Fibroblast of pulmonary artery (primary cell): Measurements from ENCODE around the gene PROCA1.
A peak's percentile ranks its signal among the peaks of the same experiment; 100 is the strongest.
"Not testable (repeated sequence)": the region's sequence is repeated elsewhere in the genome, so short reads cannot be mapped to it uniquely, and the experiment has no call there.

Source experiments
- DNase-seq: peaks from one replicate; pipeline ENCODE4 v3.0.0-alpha.2; 2010; ENCODE audit warnings: low read depth
- H3K4me3 ChIP-seq: replicated peaks from 2 replicates; pipeline ENCODE4 v1.5.1; 2011; ENCODE audit warnings: low read depth, mild to moderate bottlenecking, control low read depth, low read length, moderate library complexity
- TF ChIP-seq, protein P1 (sequence below): IDR thresholded peaks from 2 replicates; pipeline ENCODE4 v1.5.1; 2011; ENCODE audit warnings: mild to moderate bottlenecking, control low read depth, low read length, inconsistent platforms; ENCODE audit errors: missing control alignments

The PROCA1 gene

DNA sequence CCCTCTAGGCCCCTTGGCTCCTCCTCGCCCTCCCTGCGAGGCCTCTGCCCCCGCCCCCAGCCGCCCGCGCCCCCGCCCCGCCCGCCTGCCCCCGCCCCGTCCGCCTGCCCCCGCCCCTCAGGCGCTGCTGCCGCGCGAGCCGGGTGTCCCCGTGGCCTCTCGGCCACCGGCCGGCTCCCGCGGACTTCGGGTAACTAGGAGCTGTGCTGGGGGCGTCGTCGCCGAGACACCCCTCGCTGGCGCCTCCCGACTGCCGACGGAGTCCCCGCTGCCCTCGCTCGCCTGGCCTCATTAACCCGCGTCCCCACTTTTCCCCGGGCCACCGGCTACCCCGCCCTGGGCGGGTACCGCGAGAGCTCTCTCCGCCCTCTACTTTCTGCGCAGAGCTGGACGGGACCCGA, 14.5 kb upstream of the PROCA1 start, which contains the start of gene TLCD1:
TSS of gene TLCD1 (minus strand) at position 8 of the 401 bp plus-strand sequence. CDS start 136 bp downstream, outside the sequence.
- H3K4me3 ChIP-seq = peak within 1 kb of the TSS; percentile 70
- DNase-seq = peak; percentile 74
- TF ChIP-seq, protein P1, sequence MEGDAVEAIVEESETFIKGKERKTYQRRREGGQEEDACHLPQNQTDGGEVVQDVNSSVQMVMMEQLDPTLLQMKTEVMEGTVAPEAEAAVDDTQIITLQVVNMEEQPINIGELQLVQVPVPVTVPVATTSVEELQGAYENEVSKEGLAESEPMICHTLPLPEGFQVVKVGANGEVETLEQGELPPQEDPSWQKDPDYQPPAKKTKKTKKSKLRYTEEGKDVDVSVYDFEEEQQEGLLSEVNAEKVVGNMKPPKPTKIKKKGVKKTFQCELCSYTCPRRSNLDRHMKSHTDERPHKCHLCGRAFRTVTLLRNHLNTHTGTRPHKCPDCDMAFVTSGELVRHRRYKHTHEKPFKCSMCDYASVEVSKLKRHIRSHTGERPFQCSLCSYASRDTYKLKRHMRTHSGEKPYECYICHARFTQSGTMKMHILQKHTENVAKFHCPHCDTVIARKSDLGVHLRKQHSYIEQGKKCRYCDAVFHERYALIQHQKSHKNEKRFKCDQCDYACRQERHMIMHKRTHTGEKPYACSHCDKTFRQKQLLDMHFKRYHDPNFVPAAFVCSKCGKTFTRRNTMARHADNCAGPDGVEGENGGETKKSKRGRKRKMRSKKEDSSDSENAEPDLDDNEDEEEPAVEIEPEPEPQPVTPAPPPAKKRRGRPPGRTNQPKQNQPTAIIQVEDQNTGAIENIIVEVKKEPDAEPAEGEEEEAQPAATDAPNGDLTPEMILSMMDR = no peak

DNA sequence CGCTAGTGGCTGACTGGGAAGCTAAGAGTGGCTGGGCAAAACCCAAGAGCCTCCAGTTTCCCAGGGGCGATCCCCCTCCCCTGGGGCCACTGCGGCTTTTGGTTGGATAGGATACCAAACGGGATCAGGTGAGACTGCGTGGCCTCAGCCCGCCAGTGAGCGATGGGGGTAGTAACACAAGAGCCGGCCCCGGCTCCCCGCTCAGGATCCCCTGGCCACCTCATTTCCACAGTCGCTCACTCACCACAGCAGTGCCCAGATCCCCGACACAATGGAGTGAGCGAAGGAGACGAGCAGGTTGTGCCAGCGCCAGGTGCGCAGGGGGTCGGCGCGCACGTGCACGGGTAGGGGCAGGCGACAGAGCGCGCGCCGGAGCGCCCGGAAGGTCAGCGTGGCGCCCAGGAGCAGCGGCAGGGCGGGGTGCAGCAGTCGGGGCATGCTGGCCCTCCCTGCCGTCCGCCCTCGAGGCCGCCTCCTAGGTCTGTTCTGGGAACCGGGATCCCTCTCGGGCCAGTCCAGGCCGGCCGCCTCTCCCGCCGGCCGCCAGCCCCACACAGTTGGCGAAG, 14.1 kb upstream of the PROCA1 start:
- TF ChIP-seq, protein P1 = no peak
- DNase-seq = no peak
- H3K4me3 ChIP-seq = peak overlapping the region; percentile 70

DNA sequence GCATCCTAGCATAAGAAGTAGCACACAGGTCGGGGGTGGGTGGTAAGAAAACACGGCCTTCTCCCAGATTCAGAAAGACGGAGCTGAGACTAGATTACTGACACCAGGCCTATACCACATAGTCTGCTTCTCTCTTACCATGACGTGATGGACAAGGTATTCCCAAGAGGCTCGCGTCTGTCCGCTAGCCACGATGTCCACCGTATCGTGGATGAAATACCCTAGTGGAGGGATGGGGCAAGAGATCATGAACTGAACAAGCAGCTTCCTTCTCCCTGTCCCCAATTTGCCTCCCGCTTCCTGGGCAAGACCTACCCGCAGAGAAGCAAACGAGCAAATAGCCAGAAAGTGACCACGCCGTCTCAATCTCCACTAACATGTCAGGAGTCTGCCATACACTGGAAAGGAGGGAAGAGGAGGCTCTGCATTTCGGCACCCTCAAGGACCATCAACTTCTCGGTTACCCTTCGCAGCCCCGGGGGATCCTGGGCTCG, 13.5 kb upstream of the PROCA1 start:
- H3K4me3 ChIP-seq = peak overlapping the region; percentile 70
- TF ChIP-seq, protein P1 = no peak
- peak; percentile 48 for DNase-seq

DNA sequence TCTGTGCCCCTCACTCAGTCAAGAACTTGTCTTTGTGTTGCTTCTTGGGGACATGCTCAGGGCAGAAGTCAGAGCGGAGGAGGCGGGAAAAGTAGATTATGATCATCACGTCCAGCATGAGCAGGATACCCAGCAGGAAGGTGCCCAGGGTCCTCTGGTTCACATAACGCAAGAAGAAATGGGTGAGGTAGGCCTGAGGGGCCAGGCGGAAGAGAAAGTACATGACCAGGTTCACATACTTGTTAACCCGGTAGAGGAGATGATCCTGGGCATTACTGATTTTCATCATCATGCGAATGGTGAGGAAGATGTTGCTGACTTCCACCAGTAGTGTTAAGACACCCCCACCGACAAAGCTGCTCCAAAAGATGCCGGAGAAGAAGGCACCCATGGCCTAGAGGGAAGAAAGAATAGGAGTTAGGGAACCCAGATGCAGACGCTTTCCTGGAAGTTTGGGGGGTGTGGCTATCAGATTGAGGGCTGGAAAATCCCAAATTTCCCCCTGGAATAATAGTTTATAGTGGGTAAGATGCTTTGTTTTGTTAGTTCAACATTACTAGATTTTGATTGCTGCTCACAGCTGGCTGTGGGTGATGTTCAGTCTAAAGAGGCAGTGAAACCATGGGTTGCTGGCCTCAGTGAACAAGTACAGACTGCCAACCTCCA, 12.9 kb upstream of the PROCA1 start:
- H3K4me3 ChIP-seq = peak overlapping the region; percentile 70
- no peak for DNase-seq
- TF ChIP-seq, protein P1 = no peak

DNA sequence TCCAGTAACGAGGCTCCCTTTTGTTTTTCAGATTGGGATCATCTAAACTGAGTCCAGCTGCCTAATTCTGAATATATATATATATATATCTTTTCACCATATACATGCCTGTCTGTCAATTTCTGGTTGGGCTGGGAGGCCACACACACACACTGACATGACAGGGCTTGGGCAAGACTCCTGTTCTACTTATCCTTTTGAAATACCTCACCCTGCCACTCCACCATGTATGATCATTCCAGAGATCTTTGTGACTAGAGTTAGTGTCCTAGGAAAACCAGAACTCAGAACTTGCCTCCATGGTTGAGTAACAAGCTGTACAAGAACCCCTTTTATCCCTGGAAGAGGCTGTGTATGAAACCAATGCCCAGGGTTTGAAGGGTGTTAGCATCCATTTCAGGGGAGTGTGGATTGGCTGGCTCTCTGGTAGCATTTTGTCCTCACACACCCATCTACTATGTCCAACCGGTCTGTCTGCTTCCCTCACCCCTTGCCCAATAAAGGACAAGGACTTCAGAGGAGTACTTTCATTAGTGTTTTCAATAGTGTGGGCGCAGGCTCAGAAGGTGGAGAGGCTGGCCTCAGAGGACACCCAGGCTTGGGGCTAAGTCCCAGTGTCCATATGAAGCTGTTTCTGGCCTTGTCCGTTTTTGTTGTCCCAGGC, 12.3 kb upstream of the PROCA1 start:
- not testable (repeated sequence) for DNase-seq

DNA sequence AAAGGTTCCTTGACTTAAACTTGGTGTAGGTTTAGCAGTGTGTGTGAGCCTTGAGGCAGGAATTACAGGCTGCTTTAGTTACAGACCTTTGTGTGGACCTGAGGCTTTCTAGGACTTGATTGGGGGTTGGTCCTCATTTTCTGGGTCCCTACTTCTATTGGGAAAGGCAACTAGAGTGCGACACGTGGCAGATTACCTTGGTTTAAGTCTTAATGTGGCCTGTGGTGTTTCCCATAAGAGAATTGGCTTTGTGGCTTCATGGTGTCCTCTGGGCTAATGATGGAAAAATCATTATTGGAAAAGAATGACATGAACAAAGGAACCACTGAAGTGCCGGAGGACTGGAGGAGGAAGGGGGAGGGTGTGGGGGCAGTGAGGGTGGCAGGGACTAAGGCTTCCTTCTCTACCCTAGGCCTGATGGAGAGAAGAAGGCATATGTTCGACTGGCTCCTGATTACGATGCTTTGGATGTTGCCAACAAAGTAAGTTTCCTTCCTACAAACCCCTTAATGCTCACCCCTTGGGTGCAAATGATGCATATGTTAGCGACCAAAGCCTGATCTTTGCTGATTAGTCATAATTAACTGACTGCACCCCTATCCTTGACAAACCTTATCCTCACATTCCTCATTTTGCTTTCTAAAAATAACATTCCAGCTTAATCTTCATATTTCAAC, 11.6 kb upstream of the PROCA1 start:
- H3K4me3 ChIP-seq = no peak overlapping the region
- TF ChIP-seq, protein P1 = no peak
- DNase-seq = no peak

More for the DNA sequence above, 12.3 kb upstream of the PROCA1 start:
- H3K4me3 ChIP-seq = not testable (repeated sequence)
